ENCODE results near the gene KRTAP29-1.
"Not testable (repeated sequence)": the region's sequence is repeated elsewhere in the genome, so short reads cannot be mapped to it uniquely, and the experiment has no call there.

The KRTAP29-1 gene

GRCh38 chr17:41301916-41302901, at the start of gene KRTAP29-1:
TSS of gene KRTAP29-1 (minus strand) at chr17:41302851. CDS start at chr17:41302851, 0 bp downstream.
- DNase-seq (ENCODE audit: low read depth in 2 of 2) = no peak

DNA sequence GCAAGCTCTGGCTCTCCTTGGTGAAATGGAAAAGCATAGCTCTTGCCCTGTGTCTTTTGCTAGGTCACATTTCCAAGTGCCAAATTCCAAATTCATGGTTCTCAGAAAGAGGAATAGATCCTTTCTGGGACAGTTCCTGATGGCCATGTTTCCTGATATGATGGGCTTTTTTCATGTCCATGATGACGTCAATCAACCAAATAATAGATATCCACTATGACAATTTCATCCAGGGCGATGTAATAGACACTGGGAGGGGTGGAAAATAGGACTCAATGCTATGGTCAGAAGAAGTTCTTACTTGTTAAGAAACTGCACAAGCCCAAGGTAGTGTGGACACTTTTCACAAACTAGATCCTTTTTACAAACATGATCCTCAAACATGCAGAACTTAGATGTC, 48.5 kb upstream of the KRTAP29-1 start:
- no peak for DNase-seq (ENCODE audit: low read depth in 2 of 2)

GRCh38 chr17:41350381-41350878, 47.8 kb upstream of the KRTAP29-1 start, which contains the start of gene KRT33A:
TSS of gene KRT33A (minus strand) at chr17:41350828. CDS start at chr17:41350767, 61 bp downstream.
- not testable (repeated sequence) for DNase-seq (ENCODE audit: low read depth in 2 of 2)

- no peak for DNase-seq (ENCODE audit: low read depth in 2 of 2)
Observed at GRCh38 chr17:41347869-41348760, 45.5 kb upstream of the KRTAP29-1 start.

- DNase-seq (ENCODE audit: low read depth in 2 of 2) = not testable (repeated sequence)
Observed at GRCh38 chr17:41346421-41346820, 43.8 kb upstream of the KRTAP29-1 start.

GRCh38 chr17:41345992-41346391, 43.3 kb upstream of the KRTAP29-1 start:
- DNase-seq (ENCODE audit: low read depth in 2 of 2) = no peak

DNA sequence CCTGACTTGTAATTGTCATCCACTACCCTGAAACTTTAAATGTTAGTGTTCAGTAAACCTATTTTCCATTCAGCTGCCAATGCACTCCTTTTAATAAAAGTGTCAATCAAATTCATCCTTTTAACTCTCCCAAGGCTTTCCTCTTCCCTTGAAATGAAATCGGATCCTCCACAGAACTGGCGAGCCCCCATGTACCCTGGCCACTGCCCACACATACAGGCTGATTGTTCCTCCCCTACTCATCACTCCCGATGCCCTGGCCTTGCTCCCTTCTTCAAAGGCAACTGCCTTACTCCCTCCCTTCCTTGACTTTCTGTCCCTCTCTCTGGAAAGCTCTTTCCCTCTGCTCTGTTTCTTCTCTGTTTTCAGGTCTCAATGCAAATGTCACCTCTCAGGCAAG, 40.4 kb upstream of the KRTAP29-1 start:
- no peak for DNase-seq (ENCODE audit: low read depth in 2 of 2)

DNA sequence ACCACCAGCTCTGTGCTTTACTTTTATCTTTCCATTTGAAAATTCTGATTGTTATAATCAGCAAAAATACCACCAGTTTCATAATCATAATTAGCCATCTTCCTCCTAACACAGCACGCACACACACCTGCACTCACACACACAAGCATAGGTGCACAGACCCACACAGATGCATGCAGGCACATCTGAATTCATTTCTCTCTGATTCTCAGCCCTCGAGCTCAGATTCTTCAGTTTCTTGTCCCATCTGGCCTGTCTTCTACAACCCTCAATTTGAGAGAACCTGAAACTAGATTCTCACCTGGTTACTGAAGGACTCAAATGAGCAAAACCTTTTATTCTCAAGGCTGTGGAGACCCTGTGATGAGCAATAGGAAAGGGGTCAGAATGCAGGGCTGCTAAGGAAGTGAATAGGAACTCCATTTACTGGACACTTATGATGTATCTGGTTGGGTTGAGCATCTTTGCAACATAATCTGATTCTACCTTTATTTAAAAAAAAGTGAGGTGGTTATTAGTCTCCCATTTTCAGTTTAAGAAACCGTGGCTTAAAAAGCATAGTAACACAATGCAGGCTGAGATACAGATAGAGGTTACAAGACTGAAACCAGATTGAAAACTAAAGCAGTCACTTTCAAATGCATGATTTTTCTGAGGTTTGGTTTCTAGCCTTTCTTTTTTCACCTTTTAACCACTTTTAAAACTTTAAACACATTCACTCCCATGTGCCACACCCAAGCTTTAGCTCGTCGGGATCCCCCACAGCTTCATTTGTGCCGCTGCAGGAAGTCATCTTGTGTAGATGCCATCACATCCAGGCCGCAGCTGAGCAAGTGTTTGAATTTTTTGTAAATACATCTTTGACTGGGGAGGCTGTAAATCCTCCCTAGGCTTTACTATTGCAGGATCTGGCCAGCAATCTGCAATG, 38.5 kb upstream of the KRTAP29-1 start:
- no peak for DNase-seq (ENCODE audit: low read depth in 2 of 2)

GRCh38 chr17:41340494-41340893, 37.8 kb upstream of the KRTAP29-1 start:
- DNase-seq (ENCODE audit: low read depth in 2 of 2) = no peak

GRCh38 chr17:41339571-41340172, 37.0 kb upstream of the KRTAP29-1 start:
- DNase-seq (ENCODE audit: low read depth in 2 of 2) = no peak

- peak in 1 of 2 donors; percentile 10 for DNase-seq (ENCODE audit: low read depth in 2 of 2)
Observed at GRCh38 chr17:41338961-41339485, 36.4 kb upstream of the KRTAP29-1 start.

GRCh38 chr17:41335747-41336146, 33.1 kb upstream of the KRTAP29-1 start:
- no peak for DNase-seq (ENCODE audit: low read depth in 2 of 2)

DNA sequence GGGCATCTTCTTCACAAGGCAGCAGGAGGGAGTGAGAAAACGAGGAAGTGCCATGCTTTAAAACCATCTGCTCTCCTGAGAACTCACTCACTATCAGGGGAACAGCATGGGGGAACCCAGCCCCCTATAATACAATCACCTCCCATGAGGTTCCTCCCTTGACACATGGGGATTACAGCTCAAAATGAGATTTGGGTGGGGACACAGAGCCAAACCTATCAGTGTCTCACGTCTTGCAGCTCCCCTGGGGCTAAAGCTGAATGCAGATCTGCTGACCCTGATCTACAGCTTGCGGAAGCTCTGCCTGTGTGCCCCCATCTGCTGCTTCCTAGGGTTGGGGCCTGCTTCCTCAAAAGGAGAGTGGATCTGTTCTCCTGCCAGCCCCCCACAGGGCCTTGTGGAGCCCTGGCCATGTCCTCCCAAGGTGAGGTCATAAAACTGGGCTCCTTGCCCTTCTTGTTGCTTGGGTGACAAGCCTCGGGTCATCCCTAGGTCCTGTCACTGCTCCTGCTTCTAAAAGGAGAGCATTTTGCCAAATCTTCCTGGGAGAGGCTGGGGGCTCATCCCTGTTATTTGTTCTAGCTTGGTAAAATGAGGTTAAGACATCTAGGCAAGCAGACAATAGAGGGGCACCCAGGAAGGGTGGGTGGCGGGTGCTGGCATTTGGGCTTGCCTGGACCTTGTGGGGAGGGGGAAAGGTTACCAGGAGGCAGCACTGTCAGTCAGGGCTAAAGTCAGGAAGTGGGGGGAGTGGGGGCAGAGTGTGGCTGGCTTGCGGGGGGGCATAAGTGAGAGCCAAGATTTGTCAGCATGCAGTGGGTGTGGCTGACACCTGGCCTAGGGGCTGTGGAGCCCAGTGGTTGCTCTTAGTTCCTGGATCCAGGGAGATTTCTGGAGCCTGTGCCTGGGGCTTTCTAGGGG, 32.0 kb upstream of the KRTAP29-1 start:
- no peak for DNase-seq (ENCODE audit: low read depth in 2 of 2)

DNA sequence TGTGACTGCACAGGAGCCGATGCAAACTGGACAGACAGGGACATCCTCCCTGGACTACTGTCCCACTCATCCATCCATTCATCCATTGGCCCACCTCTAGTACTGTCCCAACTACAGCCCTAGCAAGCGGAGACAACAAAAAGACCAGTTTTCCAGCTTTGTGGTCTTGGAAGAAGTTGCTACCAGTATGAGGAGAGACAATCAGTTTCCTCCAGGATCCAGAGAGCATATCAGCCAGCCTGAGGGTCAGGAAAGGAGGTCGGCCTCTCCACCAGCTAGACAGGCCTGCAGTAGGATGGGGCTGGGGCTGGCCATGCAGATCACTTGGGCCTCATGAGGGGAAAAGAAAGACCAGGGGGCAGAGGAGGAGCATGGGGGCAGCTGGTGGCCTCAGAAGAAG, 31.2 kb upstream of the KRTAP29-1 start:
- DNase-seq (ENCODE audit: low read depth in 2 of 2) = no peak

DNA sequence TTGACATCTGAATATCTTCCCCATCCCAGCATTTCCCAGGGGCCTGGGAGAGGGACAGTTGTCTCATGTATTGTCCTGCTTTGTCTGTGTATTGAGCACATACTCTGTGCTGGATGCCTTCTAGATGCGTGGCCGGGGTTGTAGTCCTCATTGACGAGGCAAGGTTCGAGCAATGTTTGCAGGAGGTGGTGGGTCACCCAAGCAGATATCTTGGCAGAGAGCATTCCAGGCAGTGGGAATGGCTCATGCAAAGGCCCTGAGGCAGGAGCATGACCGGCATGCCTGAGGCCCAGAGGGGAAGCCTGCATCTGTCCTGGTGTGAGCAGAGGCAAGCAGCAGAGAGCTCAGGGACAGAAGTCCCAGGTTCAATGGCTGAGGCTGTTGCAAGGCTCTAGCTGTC, 30.4 kb upstream of the KRTAP29-1 start:
- no peak for DNase-seq (ENCODE audit: low read depth in 2 of 2)

- DNase-seq (ENCODE audit: low read depth in 2 of 2) = no peak
Observed at GRCh38 chr17:41332239-41332638, 29.6 kb upstream of the KRTAP29-1 start.

GRCh38 chr17:41331606-41332005, 29.0 kb upstream of the KRTAP29-1 start:
- DNase-seq (ENCODE audit: low read depth in 2 of 2) = no peak

GRCh38 chr17:41329279-41329948, 26.8 kb upstream of the KRTAP29-1 start:
- no peak for DNase-seq (ENCODE audit: low read depth in 2 of 2)

- no peak for DNase-seq (ENCODE audit: low read depth in 2 of 2)
Observed at GRCh38 chr17:41328207-41328606, 25.6 kb upstream of the KRTAP29-1 start.

Measured in activated CD8-positive, alpha-beta memory T cell treated with anti-CD3 and anti-CD28 coated beads for 4 hours (primary cell).